Measurements from ENCODE around the gene GOLGA6B. TPM values are rescaled to one million over a fixed set of nuclear protein-coding genes. Genes with fewer than 3 reads are reported as not detected.
"Not testable (repeated sequence)": the region's sequence is repeated elsewhere in the genome, so short reads cannot be mapped to it uniquely, and the experiment has no call there.

GOLGA6B gene
- total RNA-seq, 1 donor from 2014 or later = not detected

DNA sequence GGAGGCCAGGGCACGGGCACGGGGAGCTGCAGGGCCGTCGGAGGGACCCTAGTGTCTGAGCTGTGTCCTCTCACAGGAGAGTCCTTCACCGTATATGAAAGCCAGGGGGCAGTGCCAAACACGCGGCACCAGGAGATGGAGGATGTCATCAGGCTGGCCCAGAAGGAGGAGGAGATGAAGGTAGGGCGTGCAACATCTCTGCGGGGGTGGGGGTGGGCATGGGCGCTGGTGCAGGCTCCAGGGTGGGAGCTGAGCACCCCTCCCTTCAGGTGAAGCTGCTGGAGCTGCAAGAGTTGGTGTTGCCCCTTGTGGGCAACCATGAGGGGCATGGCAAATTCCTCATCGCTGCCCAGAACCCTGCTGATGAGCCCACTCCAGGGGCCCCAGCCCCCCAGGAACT lies 11.2 kb downstream of the GOLGA6B start:
- DNase-seq (ENCODE audit: low spot score) = not testable (repeated sequence)

DNA sequence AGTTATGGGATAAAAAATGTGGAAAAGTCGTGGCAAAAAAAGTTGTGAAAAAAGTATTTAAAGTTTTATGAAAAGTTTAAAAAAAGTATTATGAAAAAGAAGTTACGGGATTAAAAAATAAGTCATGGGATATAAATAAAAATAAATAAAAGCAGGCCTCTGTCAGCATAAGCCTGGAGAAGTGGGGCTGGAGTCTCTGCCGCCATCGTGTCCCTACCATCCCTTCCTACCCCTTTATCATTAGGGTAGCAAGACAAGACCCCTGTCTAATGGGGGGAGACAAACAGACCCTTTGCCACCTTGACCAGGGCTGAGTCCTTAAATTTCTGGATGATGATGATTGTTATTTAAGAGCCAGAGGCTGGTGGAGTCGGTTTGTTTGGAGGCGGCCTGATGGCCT lies 15.3 kb downstream of the GOLGA6B start:
- DNase-seq (ENCODE audit: low spot score) = not testable (repeated sequence)

DNA sequence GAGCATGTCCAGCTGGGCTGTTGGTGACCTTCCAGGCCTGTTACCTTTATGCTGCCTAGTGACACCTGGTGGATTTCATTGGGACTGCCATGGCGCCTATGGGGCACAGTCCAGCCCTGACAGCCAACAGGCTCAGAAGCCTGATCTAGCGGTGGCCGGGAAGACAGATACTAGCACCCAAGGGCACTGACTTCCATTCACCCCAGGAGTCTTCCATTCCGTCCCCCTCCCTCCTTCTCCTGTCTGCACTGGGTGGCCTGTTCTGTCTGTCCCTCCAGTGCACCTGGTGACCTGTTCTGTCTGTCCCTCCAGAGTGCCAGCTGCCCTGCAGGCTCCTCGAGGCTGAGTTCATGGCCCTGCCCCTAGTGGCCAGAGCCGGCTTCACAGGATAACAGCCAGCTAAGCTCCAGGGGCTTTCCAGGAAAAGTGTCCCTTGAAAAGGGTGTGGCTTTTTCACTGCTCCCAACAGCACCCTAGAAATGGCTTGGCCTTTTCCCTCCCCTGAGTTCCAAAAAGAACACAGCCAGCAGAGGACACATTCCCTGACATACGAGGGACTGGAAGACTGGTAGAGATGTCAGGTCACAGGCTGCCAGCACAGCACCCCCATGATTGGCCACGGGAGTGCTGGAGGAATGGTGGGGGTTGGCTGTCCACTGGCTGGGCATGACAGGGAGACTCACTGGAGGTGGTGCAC lies 16.3 kb downstream of the GOLGA6B start:
- not testable (repeated sequence) for DNase-seq (ENCODE audit: low spot score)

DNA sequence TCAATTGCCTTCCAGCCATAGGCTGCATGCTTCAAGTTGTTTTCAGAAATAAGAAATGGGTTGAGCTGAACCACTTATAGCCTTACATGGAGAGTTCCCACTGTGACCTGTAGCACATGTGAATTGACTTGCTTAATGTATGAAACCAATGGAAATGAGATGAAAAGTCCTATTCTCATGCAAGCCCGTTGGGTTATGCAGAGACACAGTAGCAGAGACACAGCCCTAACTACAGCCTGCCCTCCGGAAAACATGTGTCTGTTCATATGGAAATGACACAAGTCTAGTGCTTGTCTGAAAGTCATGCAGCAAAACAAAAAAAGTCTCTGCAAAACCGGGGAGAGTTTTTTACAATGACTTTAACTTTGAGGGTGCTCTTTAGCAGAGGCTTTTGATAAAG lies 17.0 kb downstream of the GOLGA6B start:
- no peak for DNase-seq (ENCODE audit: low spot score)

DNA sequence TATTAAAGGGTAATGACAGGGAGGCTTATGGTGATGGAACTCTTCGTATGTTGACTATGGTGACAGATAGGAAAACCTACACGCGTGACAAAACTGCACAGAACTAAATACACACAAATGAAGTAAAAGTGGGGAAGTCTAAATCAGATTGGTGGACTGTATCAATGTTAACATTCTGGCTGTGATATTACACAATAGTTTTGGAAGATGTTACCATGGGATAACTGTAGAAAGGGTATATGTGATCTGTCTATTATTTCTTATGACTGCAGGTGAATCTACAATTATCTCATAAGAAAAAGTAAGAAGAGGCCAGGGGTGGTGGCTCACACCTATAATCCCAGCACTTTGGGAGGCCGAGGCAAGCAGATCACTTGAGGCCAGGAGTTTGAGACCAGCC lies 22.3 kb downstream of the GOLGA6B start:
- no peak for DNase-seq (ENCODE audit: low spot score)

DNA sequence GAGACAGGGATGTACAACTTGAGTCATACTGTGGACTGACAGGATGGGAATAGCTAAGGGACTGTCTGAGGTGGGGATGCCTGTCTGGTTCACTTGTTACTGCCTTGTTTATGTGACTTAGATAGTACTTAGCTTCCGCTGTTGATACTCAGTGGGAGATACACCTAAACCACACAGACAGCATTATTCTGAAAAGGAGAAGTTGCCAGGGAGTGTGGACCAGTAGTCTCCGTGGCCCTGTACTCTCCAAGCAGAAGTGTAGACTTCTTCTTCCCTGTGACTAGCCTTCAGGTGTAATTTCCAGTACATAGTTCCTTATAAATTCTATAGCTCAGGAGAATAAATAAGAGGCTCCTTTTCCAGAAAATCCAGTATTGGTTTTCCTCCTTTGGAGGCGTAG lies 26.4 kb downstream of the GOLGA6B start:
- DNase-seq (ENCODE audit: low spot score) = no peak

DNA sequence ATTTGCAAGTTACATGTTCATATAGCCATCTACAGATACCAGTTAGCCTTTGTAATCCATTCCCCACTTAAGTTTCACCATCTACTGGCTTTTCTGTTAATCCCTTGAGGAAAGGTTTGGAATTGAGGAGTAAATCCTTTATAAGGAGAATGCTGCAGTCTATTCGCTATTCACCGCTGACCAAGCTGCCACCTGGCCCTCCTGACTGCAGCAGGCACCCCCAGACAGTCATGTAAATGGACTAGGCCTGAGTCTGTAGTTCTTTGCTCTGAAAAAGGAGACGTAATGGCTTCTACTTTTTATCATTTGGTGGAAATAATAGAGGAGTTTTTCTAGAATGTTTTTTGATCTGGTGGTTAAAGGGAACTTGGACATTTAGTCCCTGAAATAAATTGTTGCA lies 28.3 kb downstream of the GOLGA6B start:
- no peak for DNase-seq (ENCODE audit: low spot score)

DNA sequence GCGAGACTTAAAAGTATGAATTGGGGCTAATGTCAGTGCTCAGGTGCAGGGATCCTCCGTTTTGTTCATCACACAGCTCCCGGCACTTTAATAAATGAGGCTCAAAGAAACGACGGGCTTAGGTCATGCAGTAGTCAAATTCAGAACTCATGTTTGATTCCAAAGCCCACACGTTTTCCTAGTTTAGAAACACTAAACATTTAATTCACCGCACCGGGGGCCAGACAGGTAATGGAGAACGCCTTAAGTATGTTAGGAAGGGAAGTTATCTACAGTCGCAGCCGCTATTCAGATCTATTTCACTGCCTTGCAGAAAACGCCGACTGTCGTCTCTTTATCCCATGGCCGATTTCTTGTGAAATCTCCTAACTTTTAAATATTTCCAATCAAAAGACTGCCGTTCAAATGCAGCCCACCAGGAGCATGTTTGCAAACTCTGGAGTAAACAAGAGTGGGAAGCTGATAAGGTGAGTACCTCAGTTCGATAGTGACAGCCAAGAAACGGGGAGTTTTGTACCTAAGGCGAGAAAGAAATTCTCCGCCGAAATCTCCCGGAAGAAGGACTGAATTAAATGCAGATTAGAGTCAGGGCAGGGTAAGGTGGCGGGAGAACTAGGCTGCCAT lies 30.9 kb downstream of the GOLGA6B start:
- no peak for DNase-seq (ENCODE audit: low spot score)

DNA sequence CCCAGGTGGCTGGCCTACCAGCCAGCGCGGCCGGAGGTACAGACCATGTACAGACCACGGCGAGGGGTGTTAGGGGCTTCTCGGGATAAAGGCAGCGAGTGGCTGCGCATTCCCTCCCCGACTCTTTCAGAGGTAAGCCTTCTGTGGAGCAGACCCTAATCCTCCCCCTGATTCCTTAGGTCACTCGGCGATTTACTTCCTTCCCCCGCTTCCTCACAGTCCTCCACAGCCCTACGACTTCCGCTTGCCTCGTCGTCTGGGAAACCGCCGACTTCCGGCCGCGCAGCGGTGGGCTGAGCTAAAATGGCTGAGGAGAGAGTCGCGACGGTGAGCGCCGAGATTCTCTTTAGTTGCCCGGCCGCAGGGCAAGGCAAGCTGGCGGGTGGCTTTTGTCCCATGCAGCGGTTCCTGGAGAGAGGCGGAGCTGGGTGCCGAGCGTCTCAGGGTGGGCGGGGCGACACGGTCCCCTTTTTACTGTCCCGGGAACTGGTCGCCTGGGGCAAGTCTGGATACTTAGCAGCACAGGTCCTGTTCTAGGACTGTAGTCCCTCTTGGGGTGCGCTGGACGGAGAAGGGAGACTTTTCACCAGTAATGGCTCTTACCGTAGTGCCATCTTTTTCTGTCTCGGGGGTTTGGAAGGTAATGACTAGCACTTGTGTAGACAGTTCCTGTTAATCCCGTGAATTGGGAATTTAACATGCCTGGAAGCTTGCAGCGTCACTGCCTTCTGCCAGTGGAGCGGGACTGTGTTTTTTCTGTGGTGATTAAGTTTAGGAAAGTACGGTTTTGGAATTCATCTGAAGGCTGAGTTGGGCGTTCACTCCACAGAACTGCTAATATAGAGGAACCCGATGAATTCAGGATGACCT lies 31.7 kb downstream of the GOLGA6B start, which contains the start of the genes BBS4 and HIGD2B:
Gene BBS4 (plus strand): TSS at position 283 of the 870 bp plus-strand sequence. CDS start 21 bp downstream, at position 304.
Gene HIGD2B (minus strand): TSS at position 258 of the 870 bp plus-strand sequence. CDS start 9,808 bp downstream, outside the sequence.
- peak; percentile 94 for DNase-seq (ENCODE audit: low spot score)

DNA sequence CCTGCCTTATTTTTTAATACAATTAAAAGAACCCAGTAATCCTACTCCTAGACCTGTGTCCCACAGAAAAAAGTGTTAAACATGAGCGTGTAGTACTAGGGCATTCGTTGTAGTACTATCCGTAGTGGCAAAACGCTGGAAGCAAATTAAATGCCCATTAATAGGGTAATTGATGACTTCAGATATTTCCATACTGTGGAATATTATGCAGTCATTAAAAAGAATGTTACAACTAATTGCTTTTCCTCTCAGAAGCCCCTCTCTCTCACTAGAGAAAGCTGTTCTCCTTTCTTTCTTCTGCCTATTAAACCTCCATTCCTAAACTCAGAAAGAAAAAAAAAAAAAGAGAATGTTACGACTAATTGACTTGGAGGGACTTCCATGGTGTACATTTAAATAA lies 34.2 kb downstream of the GOLGA6B start:
- no peak for DNase-seq (ENCODE audit: low spot score)

DNA sequence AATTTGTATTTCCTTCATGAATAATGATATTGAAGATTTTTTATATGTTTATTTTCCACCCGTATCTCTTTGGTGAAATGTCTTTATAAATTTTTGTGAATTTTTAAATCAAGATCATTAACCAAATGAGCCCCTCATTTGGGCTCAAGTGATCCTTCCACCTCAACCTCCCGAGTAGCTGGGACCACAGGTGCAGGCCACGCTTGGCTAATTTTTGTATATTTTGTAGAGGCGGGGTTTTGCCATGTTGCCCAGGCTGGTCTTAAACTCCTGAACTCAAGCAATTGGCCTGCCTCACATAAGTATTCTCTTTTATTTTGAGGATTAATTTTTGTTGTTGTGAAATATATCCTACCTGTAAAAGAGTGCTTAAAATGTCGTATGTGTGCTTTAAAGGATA lies 36.4 kb downstream of the GOLGA6B start:
- no peak for DNase-seq (ENCODE audit: low spot score)

DNA sequence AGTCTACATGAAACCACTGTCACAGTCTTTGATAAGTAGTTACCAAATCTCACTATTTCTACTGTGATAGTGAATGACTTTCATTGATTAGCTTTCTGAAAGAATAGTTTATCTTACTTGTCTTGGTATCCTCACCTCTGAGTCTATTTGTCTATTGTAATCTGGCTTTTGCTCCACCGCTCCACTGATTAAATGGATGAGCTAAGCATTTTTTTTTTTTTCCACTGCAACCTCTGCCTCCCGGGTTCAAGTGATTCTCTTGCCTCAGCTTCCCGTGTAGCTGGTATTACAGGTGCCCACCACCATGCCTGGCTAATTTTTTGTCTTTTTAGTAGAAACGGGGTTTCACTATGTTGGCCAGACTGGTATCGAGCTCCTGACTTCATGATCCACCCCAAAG lies 44.4 kb downstream of the GOLGA6B start:
- no peak for DNase-seq (ENCODE audit: low spot score)

DNA sequence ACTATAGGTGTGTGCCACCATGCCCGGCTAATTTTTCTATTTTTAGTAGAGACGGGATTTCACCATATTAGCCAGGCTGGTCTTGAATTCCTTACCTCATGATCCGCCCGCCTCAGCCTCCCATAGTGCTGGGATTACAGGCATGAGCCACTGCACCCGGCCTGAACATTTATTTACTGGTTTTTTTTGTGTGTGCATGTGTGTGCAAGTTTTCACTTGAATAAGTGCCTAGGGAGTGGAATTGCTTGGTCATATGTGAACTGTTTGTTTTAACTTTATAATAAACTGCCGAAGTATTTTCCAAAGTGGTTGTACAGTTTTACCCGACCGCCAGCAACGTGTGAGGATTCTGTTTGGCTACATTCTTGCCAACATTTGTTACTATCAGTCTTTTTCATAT lies 45.6 kb downstream of the GOLGA6B start:
- DNase-seq (ENCODE audit: low spot score) = no peak

DNA sequence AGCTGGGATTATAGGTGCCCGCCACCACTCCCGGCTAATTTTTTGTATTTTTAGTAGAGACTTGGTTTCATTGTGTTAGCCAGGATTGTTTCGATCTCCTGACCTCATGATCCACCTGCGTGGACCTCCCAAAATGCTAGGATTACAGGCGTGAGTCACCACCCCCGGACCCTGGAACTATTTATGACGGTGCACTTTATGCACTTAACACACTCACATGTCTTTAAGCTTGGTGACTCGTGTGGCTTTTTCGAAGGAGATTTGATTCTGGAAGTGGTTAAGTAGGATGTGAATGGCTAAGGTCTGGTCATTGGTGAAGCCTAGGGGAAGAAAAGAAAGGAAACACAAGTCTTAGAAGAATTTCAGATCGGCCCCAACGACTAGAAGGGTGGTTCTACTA lies 51.8 kb downstream of the GOLGA6B start:
- DNase-seq (ENCODE audit: low spot score) = no peak

DNA sequence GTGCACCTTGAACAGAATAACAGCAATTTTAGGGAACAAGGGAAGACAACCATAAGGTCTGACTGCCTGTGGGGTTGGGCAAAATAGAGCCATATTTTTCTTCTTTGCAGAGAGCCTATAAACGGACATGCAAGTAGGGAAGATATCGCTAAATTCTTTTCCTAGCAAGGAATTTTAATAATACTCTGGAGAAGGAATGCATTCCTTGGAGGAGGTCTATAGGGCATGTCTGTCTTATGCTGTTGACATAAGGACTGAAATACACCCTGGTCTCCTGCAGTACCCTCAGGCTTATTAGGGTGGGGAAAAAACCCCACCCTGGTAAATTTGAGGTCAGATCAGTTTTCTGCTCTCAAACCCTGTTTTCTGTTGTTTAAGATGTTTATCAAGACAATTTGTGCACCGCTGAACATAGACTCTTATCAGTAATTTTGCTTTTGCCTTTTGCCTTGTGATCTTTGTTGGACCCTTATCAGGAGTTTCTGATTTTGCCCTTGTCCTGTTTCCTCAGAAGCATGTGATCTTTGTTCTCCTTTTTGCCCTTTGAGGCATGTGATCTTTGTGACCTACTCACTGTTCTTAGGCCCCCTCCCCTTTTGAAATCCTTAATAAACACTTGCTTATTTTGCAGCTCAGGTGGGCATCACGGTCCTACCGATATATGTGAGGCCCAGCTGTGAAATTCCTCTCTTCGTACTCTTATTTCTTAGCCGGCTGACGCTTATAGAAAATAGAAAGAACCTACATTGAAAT lies 54.2 kb downstream of the GOLGA6B start:
- DNase-seq (ENCODE audit: low spot score) = not testable (repeated sequence)

Other genes starting within 250 kb of the GOLGA6B start
- 164 TPM for gene ARIH1, start 180.4 kb upstream of the GOLGA6B start, total RNA-seq
- gene HIGD2B, start 31.5 kb downstream of the GOLGA6B start, total RNA-seq = not detected
- gene BBS4, start 31.5 kb downstream of the GOLGA6B start, total RNA-seq = 10.2 TPM
- 55.5 TPM for gene ADPGK, start 129.1 kb downstream of the GOLGA6B start, total RNA-seq